ENCODE results near the gene CACNA1F.
A peak's percentile ranks its signal among the peaks of the same experiment; 100 is the strongest.

The CACNA1F gene

GRCh38 chrX:49269010-49269766 is 36.0 kb upstream of the CACNA1F start:
- no peak for TF ChIP-seq CTCF (IDR thresholded peaks at IDR 0.05; ENCODE audit: unreplicated experiment in 3 of 3)
- Mint-ChIP-seq H3K4me3 (peak overlapping the region; percentile 91 to 95 (median 93)), H3K27ac (peak overlapping the region; percentile 98 to 100 (median 99)), H3K27me3 (ENCODE audit: low read depth) (no peaks in the 10 kb centered on the region), H3K9me3 (peaks cover 4% of the 10 kb centered on the region), H3K36me3 (ENCODE audit: low read depth) (peaks cover 14% of the 10 kb centered on the region), H3K4me1 (peaks cover 25% of the 10 kb centered on the region)

GRCh38 chrX:49268702-49269009 is 35.5 kb upstream of the CACNA1F start:
- peaks cover 14% of the 10 kb centered on the region for H3K36me3 Mint-ChIP-seq (ENCODE audit: low read depth)
- H3K4me1 Mint-ChIP-seq, result peaks cover 25% of the 10 kb centered on the region
- no peaks in the 10 kb centered on the region for H3K27me3 Mint-ChIP-seq (ENCODE audit: low read depth)
- peak overlapping the region; percentile 98 to 100 (median 99) for H3K27ac Mint-ChIP-seq
- peaks cover 8% of the 10 kb centered on the region for H3K9me3 Mint-ChIP-seq
- peak overlapping the region; percentile 91 to 95 (median 93) for H3K4me3 Mint-ChIP-seq
- no peak for TF ChIP-seq CTCF (IDR thresholded peaks at IDR 0.05; ENCODE audit: unreplicated experiment in 3 of 3)

- peak overlapping the region; percentile 65 to 100 (median 98) for H3K27ac Mint-ChIP-seq
- H3K27me3 Mint-ChIP-seq (ENCODE audit: low read depth), result no peaks in the 10 kb centered on the region
- H3K4me1 Mint-ChIP-seq, result peaks cover 18% of the 10 kb centered on the region
- peaks cover 11% of the 10 kb centered on the region for H3K36me3 Mint-ChIP-seq (ENCODE audit: low read depth)
- peak overlapping the region; percentile 49 to 95 (median 67) for H3K4me3 Mint-ChIP-seq
- peaks cover 16% of the 10 kb centered on the region for H3K9me3 Mint-ChIP-seq
- no peak for TF ChIP-seq CTCF (IDR thresholded peaks at IDR 0.05; ENCODE audit: unreplicated experiment in 3 of 3)
Measured at GRCh38 chrX:49266523-49267445, 33.6 kb upstream of the CACNA1F start.

- Mint-ChIP-seq H3K27ac (no peak within 1 kb of the TSS), H3K4me1 (peaks cover 10% of the 10 kb centered on the region), H3K36me3 (ENCODE audit: low read depth) (peaks cover 3% of the 10 kb centered on the region), H3K27me3 (ENCODE audit: low read depth) (no peaks in the 10 kb centered on the region), H3K9me3 (peaks cover 27% of the 10 kb centered on the region), H3K4me3 (peak within 1 kb of the TSS in 1 of 3 experiments; percentile 5)
- no peak for TF ChIP-seq CTCF (IDR thresholded peaks at IDR 0.05; ENCODE audit: unreplicated experiment in 3 of 3)
Measured at GRCh38 chrX:49264460-49264859, 31.3 kb upstream of the CACNA1F start, which contains the start of gene FOXP3. Gene FOXP3, minus strand, starts transcription at chrX:49264710. Its CDS starts 6,205 bp downstream, at chrX:49258505.

- peaks cover 31% of the 10 kb centered on the region for H3K9me3 Mint-ChIP-seq
- H3K4me3 Mint-ChIP-seq, result no peak overlapping the region
- H3K27me3 Mint-ChIP-seq (ENCODE audit: low read depth), result no peaks in the 10 kb centered on the region
- H3K36me3 Mint-ChIP-seq (ENCODE audit: low read depth), result peaks cover 3% of the 10 kb centered on the region
- peaks cover 5% of the 10 kb centered on the region for H3K4me1 Mint-ChIP-seq
- no peak for TF ChIP-seq CTCF (IDR thresholded peaks at IDR 0.05; ENCODE audit: unreplicated experiment in 3 of 3)
- H3K27ac Mint-ChIP-seq, result no peak overlapping the region
Measured at GRCh38 chrX:49263631-49264030, 30.5 kb upstream of the CACNA1F start.

Measured in nephron (organoid).